GM12873 (cell line): ENCODE measurements around the gene GPRC5B.

Experiments used
- CTCF ChIP-seq: IDR thresholded peaks from 2 replicates; pipeline ENCODE4 v1.5.1; 2012; ENCODE audit warnings: low read depth, mild to moderate bottlenecking, moderate library complexity, low read length, control low read depth; ENCODE audit not compliant: insufficient read depth; ENCODE audit errors: missing control alignments

The GPRC5B gene

DNA sequence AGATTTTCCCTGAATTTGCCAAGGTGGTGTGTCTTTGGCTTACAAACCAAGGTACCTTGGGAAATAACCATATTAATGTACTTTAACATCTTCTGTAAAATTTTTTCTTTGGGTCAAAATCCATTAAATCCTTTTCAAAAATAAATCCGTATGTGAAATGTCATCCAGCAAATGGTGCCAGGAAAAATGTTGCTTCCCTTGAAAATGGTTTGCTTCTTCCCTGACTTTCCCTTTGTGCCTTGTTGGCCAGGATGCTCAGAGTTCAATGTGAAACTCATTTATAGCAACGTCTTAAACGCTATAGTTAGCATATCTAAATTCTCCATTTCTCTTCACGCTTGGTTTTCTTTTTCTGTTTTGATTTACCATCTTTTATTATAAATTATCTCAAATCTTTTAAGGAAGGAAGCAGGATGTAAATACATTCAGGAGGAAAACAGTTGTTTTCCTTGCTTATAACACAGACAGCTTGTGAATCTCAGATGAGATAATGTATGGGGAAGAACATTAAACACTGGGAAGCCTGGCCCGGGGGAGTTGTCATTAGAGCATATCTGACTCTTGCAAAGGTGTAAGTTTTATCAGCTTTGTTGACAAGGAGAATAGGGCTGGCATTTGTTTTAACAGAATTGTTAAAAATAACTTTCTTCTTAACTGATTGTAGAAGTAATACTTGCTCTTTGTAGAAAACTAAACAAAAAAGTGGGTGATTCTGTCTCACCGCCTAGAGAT lies 42.1 kb downstream of the GPRC5B start:
- no peak for TF ChIP-seq CTCF

DNA sequence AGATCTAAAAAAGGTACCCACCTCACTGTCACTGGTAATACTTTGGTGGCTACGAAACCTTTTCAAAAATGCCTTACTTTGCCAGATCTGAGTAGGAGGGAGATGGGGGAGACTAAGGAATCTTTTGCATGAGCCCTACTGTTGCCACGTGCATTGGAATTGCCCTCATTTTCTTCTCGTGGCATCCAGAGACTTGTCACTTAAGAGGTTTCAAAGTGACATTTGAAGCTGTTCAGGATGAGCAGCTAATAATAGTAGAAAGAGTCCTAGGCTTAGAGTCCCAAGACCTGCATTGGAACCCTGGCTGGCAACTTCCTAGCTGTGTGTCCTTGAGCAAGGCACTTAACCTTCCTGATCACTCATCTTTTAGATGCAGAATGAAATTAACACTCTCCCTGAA lies 43.5 kb downstream of the GPRC5B start:
- no peak for TF ChIP-seq CTCF

GRCh38 chr16:19840524-19841110 lies 44.0 kb downstream of the GPRC5B start:
- no peak for TF ChIP-seq CTCF

DNA sequence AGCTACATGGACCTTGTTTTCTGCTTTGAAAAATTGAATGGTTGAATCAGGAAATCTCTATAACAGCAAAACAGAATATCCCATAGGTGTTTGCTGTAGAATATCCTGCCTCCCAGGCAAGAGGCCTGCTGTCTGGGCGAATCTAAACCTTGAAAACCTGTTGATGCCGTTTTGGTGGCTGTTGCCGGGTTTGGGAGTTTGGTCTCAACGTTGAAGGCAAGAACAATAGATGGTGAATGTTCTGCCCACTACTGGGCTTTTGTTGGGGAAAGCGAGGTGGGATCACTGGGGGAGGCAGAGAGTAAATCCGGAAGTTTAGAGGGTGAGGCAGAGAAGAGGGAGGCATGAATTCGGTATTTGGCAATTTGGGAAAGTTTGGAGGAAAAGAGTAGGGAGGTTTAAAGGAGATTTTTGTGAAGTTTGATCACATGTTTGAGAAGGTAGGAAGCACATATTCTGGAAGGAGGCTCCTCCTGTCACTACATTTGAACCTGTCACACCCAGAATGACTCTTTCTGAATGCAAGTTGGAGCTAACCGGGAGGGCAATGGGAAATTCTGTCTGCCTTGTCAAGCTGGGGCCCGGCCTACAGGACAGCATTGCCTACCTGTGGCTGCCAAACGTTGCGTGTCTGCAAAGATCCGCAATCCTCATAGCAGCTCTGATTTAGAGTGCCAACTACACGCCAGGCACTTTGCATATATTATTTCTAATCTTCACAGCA lies 46.5 kb downstream of the GPRC5B start:
- no peak for TF ChIP-seq CTCF

DNA sequence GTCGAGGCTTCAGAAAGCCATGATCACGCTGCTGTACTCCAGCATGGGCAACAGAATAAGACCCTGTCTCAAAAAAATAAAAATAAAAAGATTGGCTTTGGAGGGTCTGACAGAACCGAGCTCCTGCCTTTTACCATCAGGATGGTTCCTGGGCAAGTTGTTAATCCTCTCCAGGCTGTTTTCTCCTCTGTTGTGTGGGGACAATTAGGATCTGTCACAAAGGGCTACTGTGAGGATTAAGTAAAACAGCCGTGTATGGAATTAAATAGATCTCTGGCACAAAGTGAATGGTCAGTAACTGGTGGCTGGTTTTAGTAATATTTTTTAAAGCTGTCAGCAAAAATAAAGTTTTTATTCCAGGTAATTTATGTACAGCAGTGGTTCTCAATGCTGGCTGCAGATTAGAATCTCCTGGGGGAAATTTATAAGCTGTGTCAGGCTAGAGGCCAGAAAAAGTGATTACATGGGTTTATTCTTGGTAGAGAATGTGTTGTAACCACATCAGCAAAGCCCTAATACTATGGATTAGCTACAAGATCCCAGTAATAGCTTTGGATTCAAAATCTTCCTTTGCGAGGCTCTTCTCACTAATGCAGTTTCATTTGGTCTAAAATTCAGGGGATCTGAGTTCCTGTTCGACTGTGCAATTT lies 47.2 kb downstream of the GPRC5B start:
- TF ChIP-seq CTCF: no peak

GRCh38 chr16:19835968-19836421 lies 48.7 kb downstream of the GPRC5B start:
- TF ChIP-seq CTCF: no peak

DNA sequence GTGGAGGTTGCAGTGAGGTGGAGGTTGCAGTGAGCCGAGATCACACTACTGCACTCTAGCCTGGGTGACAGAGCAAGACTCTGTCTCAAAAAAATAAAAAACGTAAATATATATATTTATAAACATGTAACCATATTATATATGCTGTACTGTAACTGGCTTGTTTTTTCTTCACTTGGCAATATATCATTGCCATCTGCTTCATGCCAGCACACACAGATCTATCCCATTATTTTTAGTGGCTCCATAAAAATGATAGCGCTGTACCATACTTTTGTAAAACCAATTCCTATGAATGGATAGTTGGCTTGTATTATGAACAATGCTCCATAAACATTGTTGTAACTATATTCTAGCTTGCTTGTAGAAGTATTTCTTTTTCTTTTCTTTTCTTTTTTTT lies 49.5 kb downstream of the GPRC5B start:
- no peak for TF ChIP-seq CTCF
